PC-3 (cell line): ENCODE data around the gene CDC42BPB. TPM values are rescaled to one million over a fixed set of nuclear protein-coding genes. Genes with fewer than 3 reads are reported as not detected.

Experiments
- ATAC-seq: fragments of 200-7000 bp; cut with Tn5 transposase; 2 replicates; pipeline ENCODE4 v1.9.1; 2020; ENCODE audit warnings: mild to moderate bottlenecking, moderate library complexity
- BruUV-seq: library from RNA; stranded (reverse); fragments of 400-500 nt; replicated peaks from 2 replicates; lab custom pipeline; 2021; lab: Mats Ljungman, UMichigan
- CTCF ChIA-PET: fragments of 300-600 bp; sonication (Branson Sonifier 250); formaldehyde crosslinking; loops from one replicate; lab custom pipeline; 2022; ENCODE audit warnings: antibody characterized with exemption; lab: Charles Lee
- POLR2A ChIA-PET: fragments of 300-600 bp; sonication (Branson Sonifier 250); formaldehyde crosslinking; loops from one replicate; lab custom pipeline; 2022; ENCODE audit warnings: antibody characterized with exemption; ENCODE audit not compliant: unreplicated experiment; lab: Charles Lee
- DNase-seq: peaks from one replicate; pipeline ENCODE4 v3.0.0-alpha.2; 2015
- H2AFZ ChIP-seq: fragments of 300-600 bp; sonication (generic); 2 replicates; pipeline ENCODE4 v1.6.0; 2016; ENCODE audit warnings: antibody characterized with exemption, low read length
- H3F3A ChIP-seq: fragments of 300-600 bp; sonication (generic); one replicate; pipeline ENCODE4 v1.6.0; 2017; ENCODE audit warnings: antibody characterized with exemption, low read length, control low read depth, mild to moderate bottlenecking; ENCODE audit not compliant: unreplicated experiment
- H3K27ac ChIP-seq: fragments of 300-600 bp; sonication (generic); 2 replicates; pipeline ENCODE4 v1.5.1; 2016; ENCODE audit warnings: mild to moderate bottlenecking, low read length
- H3K27me3 ChIP-seq: fragments of 300-600 bp; sonication (generic); 2 replicates; pipeline ENCODE4 v1.6.1; 2016; ENCODE audit warnings: low read length, mixed read lengths
- H3K36me3 ChIP-seq: fragments of 300-600 bp; sonication (generic); 2 replicates; pipeline ENCODE4 v1.6.1; 2016; ENCODE audit warnings: low read depth, mixed run types, low read length, mixed read lengths
- H3K4me1 ChIP-seq: fragments of 300-600 bp; sonication (generic); 2 replicates; pipeline ENCODE4 v1.5.1; 2016; ENCODE audit warnings: low read length; ENCODE audit not compliant: insufficient read depth
- H3K4me2 ChIP-seq: fragments of 300-600 bp; sonication (generic); 2 replicates; pipeline ENCODE4 v1.6.0; 2016; ENCODE audit warnings: low read length
- H3K4me3 ChIP-seq: fragments of 300-600 bp; sonication (generic); 2 replicates; pipeline ENCODE4 v1.5.1; 2016; ENCODE audit warnings: mild to moderate bottlenecking, low read length, mixed read lengths
- H3K79me2 ChIP-seq: fragments of 300-600 bp; sonication (generic); 2 replicates; pipeline ENCODE4 v1.6.1; 2017; ENCODE audit warnings: low read length, mixed read lengths
- H3K9ac ChIP-seq: fragments of 300-600 bp; sonication (generic); 2 replicates; pipeline ENCODE4 v1.6.0; 2016; ENCODE audit warnings: mild to moderate bottlenecking, low read length
- H3K9me2 ChIP-seq: fragments of 300-600 bp; sonication (generic); replicated peaks from 2 replicates; pipeline ENCODE4 v1.6.1; 2016; ENCODE audit warnings: mixed run types, low read length, mixed read lengths
- H3K9me3 ChIP-seq: fragments of 300-600 bp; sonication (generic); 2 replicates; pipeline ENCODE4 v1.6.1; 2016; ENCODE audit warnings: low read length, mixed read lengths
- H4K20me1 ChIP-seq: fragments of 300-600 bp; sonication (generic); 2 replicates; pipeline ENCODE4 v1.6.1; 2016; ENCODE audit warnings: low read length, mixed read lengths
- CTCF ChIP-seq: fragments of 300-600 bp; sonication (generic); conservative IDR thresholded peaks from 2 replicates; pipeline ENCODE4 v1.5.1; 2017; ENCODE audit warnings: antibody characterized with exemption, low read depth, mild to moderate bottlenecking, low read length
- EZH2 ChIP-seq: fragments of 300-600 bp; sonication (generic); IDR thresholded peaks from one replicate; pipeline ENCODE4 v1.6.1; 2017; ENCODE audit warnings: antibody characterized with exemption, mild to moderate bottlenecking, low read length; ENCODE audit not compliant: unreplicated experiment
- EZH2phosphoT487 ChIP-seq: fragments of 300-600 bp; sonication (generic); IDR thresholded peaks from 2 replicates; pipeline ENCODE4 v1.6.1; 2018; ENCODE audit warnings: mild to moderate bottlenecking, antibody characterized with exemption, low read length, borderline replicate concordance
- intact Hi-C: fragments of 100-400 bp; cut with micrococcal nuclease; formaldehyde crosslinking; loops from 2 replicates; pipeline ENCODE4 v1.9.0; 2023
- total RNA-seq: library from RNA; depleted of rRNA; stranded (reverse); fragments of >200 nt; gene quantifications from 2 replicates; pipeline ENCODE4 v1.2.3, GENCODE V29; 2014

Gene CDC42BPB
- total RNA-seq, 1 experiment from 2014 or later, result 73.0 TPM

GRCh38 chr14:102907980-102908730 is 149.2 kb downstream of the CDC42BPB start:
- intact Hi-C loops, result no loop called here
- Histone ChIP-seq H3K9me2 (no peaks in the 10 kb centered on the region), H3K79me2 (no peaks in the 10 kb centered on the region), H3K4me3 (no peak overlapping the region), H3K36me3 (peaks cover 2% of the 10 kb centered on the region; the same call in 1 of the 2 replicates), H4K20me1 (no peaks in the 10 kb centered on the region), H2AFZ (no peak overlapping the region), H3F3A (no peaks in the 10 kb centered on the region), H3K27me3 (no peaks in the 10 kb centered on the region), H3K4me2 (no peak overlapping the region), H3K9me3 (no peaks in the 10 kb centered on the region), H3K9ac (no peak overlapping the region), H3K4me1 (no peaks in the 10 kb centered on the region), H3K27ac (no peak overlapping the region)
- no peak for ATAC-seq
- ChIA-PET POLR2A (no interaction called here), CTCF (no interaction called here)
- BruUV-seq, result no TSS peak
- no peak for TF ChIP-seq EZH2
- no peak for TF ChIP-seq CTCF
- no peak for TF ChIP-seq EZH2phosphoT487
- no peak for DNase-seq

GRCh38 chr14:102907303-102907844 is 150.0 kb downstream of the CDC42BPB start:
- intact Hi-C loops, result no loop called here
- CTCF ChIA-PET, result no interaction called here
- POLR2A ChIA-PET, result no interaction called here

More at GRCh38 chr14:102907303-102907844, 150.0 kb downstream of the CDC42BPB start:
- Histone ChIP-seq H3K9me2 (no peaks in the 10 kb centered on the region), H3K27me3 (no peaks in the 10 kb centered on the region), H3K4me2 (no peak overlapping the region), H4K20me1 (no peaks in the 10 kb centered on the region), H3K9me3 (no peaks in the 10 kb centered on the region), H3K36me3 (peaks cover 2% of the 10 kb centered on the region; the same call in 1 of the 2 replicates), H3K9ac (no peak overlapping the region), H3K4me3 (no peak overlapping the region), H3K79me2 (no peaks in the 10 kb centered on the region), H3K4me1 (no peaks in the 10 kb centered on the region), H3K27ac (no peak overlapping the region), H2AFZ (no peak overlapping the region), H3F3A (no peaks in the 10 kb centered on the region)
- TF ChIP-seq CTCF (no peak), EZH2 (no peak), EZH2phosphoT487 (no peak)
- ATAC-seq (no peak), DNase-seq (no peak)
- no TSS peak for BruUV-seq
